Thymus (tissue), 11 donors: ENCODE measurements around the gene SPRN. TPM values are rescaled to one million over a fixed set of nuclear protein-coding genes. Genes with fewer than 3 reads are reported as not detected.

Experiments
- DNase-seq, 9 donors: peaks; one replicate each; pipeline ENCODE4 v3.0.0-alpha.2; 2013; ENCODE audit warnings: low spot score in 9 of 9, low read depth in 6 of 9, missing footprints in 1 of 9
- H3K27ac ChIP-seq, 2 donors: one replicate each; pipeline ENCODE4 v1.5.1; 2013; ENCODE audit warnings: control low read depth in 1 of 2, low read depth in 1 of 2, low read length in 1 of 2, mild to moderate bottlenecking in 1 of 2, moderate library complexity in 1 of 2
- H3K27me3 ChIP-seq, 2 donors: one replicate each; pipeline ENCODE4 v1.5.1; 2013; ENCODE audit warnings: low read length in 1 of 2; ENCODE audit not compliant: control insufficient read depth in 2 of 2, insufficient read depth in 1 of 2
- H3K36me3 ChIP-seq, 2 donors: one replicate each; pipeline ENCODE4 v1.5.1; 2013; ENCODE audit warnings: low read length in 1 of 2, mild to moderate bottlenecking in 1 of 2, moderate library complexity in 1 of 2; ENCODE audit not compliant: control insufficient read depth in 2 of 2, insufficient read depth in 2 of 2
- H3K4me1 ChIP-seq, 2 donors: one replicate each; pipeline ENCODE4 v1.5.1; 2013; ENCODE audit warnings: low read length in 2 of 2; ENCODE audit not compliant: control insufficient read depth in 2 of 2, insufficient read depth in 2 of 2
- H3K4me3 ChIP-seq, 2 donors: one replicate each; pipeline ENCODE4 v1.5.1; 2013; ENCODE audit warnings: low read length in 2 of 2, control low read depth in 1 of 2, mild to moderate bottlenecking in 1 of 2
- H3K9me3 ChIP-seq, 2 donors: one replicate each; pipeline ENCODE4 v1.5.1; 2013; ENCODE audit warnings: low read length in 1 of 2, mild to moderate bottlenecking in 1 of 2; ENCODE audit not compliant: control insufficient read depth in 2 of 2, insufficient read depth in 1 of 2
- WGBS: extraction: QIAGEN DNeasy Blood & Tissue Kit; methylation state at CpG from one replicate; pipeline ENCODE4 v1.1.7; 2013; 5-methylcytosine and 5-hydroxymethylcytosine counted together
- polyA plus RNA-seq: library from polyadenylated mRNA; stranded (reverse); fragments of 200-250 nt; gene quantifications from one replicate; pipeline ENCODE4 v1.2.3, GENCODE V29; 2013
- total RNA-seq: library from RNA; stranded (reverse); fragments of 120-200 nt; gene quantifications from one replicate; pipeline ENCODE4 v1.2.4, GENCODE V29; 2013
- donor health status: healthy.

Gene SPRN
- total and polyA plus RNA-seq, 2 donors = 0.05 to 0.46 TPM

- H3K27me3 ChIP-seq = no peaks in the 10 kb centered on the region
- peaks cover 0 to 4% of the 10 kb centered on the region in 2 donors for H3K4me1 ChIP-seq
- H3K4me3 ChIP-seq = no peak overlapping the region
- WGBS = 95% methylated on average over 12 of the region's 12 CpGs
- DNase-seq = no peak
- H3K36me3 ChIP-seq = peaks cover 53 to 64% of the 10 kb centered on the region in 2 donors
- no peaks in the 10 kb centered on the region for H3K9me3 ChIP-seq
- peak overlapping the region in 1 of 2 donors; percentile 17 for H3K27ac ChIP-seq
Observed at GRCh38 chr10:133401500-133401899, 22.9 kb downstream of the SPRN start.

GRCh38 chr10:133400624-133401424, 23.6 kb downstream of the SPRN start:
- peaks cover 56 to 70% of the 10 kb centered on the region in 2 donors for H3K36me3 ChIP-seq
- 93% methylated on average over 10 of the region's 10 CpGs for WGBS
- peak overlapping the region; percentile 38 to 68 for H3K27ac ChIP-seq

GRCh38 chr10:133399123-133399601, 25.3 kb downstream of the SPRN start:
- Histone ChIP-seq H3K27ac (no peak overlapping the region), H3K4me3 (no peak overlapping the region), H3K36me3 (peaks cover 56 to 64% of the 10 kb centered on the region in 2 donors), H3K4me1 (peaks cover 4 to 13% of the 10 kb centered on the region in 2 donors), H3K27me3 (no peaks in the 10 kb centered on the region), H3K9me3 (no peaks in the 10 kb centered on the region)
- WGBS = 98% methylated on average over 19 of the region's 19 CpGs
- no peak for DNase-seq

More at GRCh38 chr10:133400624-133401424, 23.6 kb downstream of the SPRN start:
- peaks cover 0 to 4% of the 10 kb centered on the region in 2 donors for H3K4me1 ChIP-seq
- H3K4me3 ChIP-seq = no peak overlapping the region
- no peak for DNase-seq
- no peaks in the 10 kb centered on the region for H3K9me3 ChIP-seq
- H3K27me3 ChIP-seq = no peaks in the 10 kb centered on the region

GRCh38 chr10:133397938-133398337, 26.5 kb downstream of the SPRN start:
- H3K36me3 ChIP-seq = peaks cover 51 to 58% of the 10 kb centered on the region in 2 donors
- WGBS = 97% methylated on average over 7 of the region's 7 CpGs
- H3K27ac ChIP-seq = no peak overlapping the region

GRCh38 chr10:133396035-133396624, 28.3 kb downstream of the SPRN start:
- Histone ChIP-seq H3K4me3 (no peak overlapping the region), H3K4me1 (peaks cover 4 to 17% of the 10 kb centered on the region in 2 donors), H3K27ac (no peak overlapping the region), H3K27me3 (no peaks in the 10 kb centered on the region), H3K9me3 (no peaks in the 10 kb centered on the region), H3K36me3 (peaks cover 36 to 42% of the 10 kb centered on the region in 2 donors)
- WGBS = 98% methylated on average over 19 of the region's 19 CpGs
- no peak for DNase-seq

More at GRCh38 chr10:133397938-133398337, 26.5 kb downstream of the SPRN start:
- H3K27me3 ChIP-seq = no peaks in the 10 kb centered on the region
- no peak overlapping the region for H3K4me3 ChIP-seq
- DNase-seq = no peak
- H3K4me1 ChIP-seq = peaks cover 4 to 17% of the 10 kb centered on the region in 2 donors
- H3K9me3 ChIP-seq = no peaks in the 10 kb centered on the region

- DNase-seq = no peak
Observed at GRCh38 chr10:133394801-133395221, 29.6 kb downstream of the SPRN start.

GRCh38 chr10:133394064-133394663, 30.3 kb downstream of the SPRN start, which contains the start of gene MTG1:
Gene MTG1 (plus strand): TSS chr10:133394157. CDS start chr10:133394221, 64 bp downstream.
- H3K9me3 ChIP-seq = no peaks in the 10 kb centered on the region
- no peaks in the 10 kb centered on the region for H3K27me3 ChIP-seq
- under 1% methylated on average over 69 of the region's 69 CpGs for WGBS
- H3K4me3 ChIP-seq = peak within 1 kb of the TSS; percentile 74 to 87
- peak in 8 of 9 donors; percentile 84 to 96 (median 88) for DNase-seq
- H3K36me3 ChIP-seq = peaks cover 25 to 27% of the 10 kb centered on the region in 2 donors
- peak within 1 kb of the TSS; percentile 32 to 38 for H3K27ac ChIP-seq
- H3K4me1 ChIP-seq = peaks cover 10 to 31% of the 10 kb centered on the region in 2 donors

More at GRCh38 chr10:133394801-133395221, 29.6 kb downstream of the SPRN start:
- Histone ChIP-seq H3K36me3 (peaks cover 30 to 31% of the 10 kb centered on the region in 2 donors), H3K27me3 (no peaks in the 10 kb centered on the region), H3K4me3 (peak overlapping the region; percentile 74 to 87), H3K27ac (no peak overlapping the region), H3K4me1 (peaks cover 4 to 25% of the 10 kb centered on the region in 2 donors), H3K9me3 (no peaks in the 10 kb centered on the region)
- 44% methylated on average over 21 of the region's 21 CpGs for WGBS

- Histone ChIP-seq H3K27ac (peak overlapping the region in 1 of 2 donors; percentile 38), H3K27me3 (no peaks in the 10 kb centered on the region), H3K4me1 (peaks cover 11 to 37% of the 10 kb centered on the region in 2 donors), H3K9me3 (no peaks in the 10 kb centered on the region), H3K4me3 (peak overlapping the region; percentile 74 to 87), H3K36me3 (peaks cover 18 to 21% of the 10 kb centered on the region in 2 donors)
- peak in 1 of 9 donors; percentile 61 for DNase-seq
- 39% methylated on average over 27 of the region's 27 CpGs for WGBS
Observed at GRCh38 chr10:133393401-133394063, 30.9 kb downstream of the SPRN start.
